ENCODE results near the gene FHIT.

The FHIT gene

GRCh38 chr3:60809857-60810610, 441.2 kb downstream of the FHIT start:
- no peak for DNase-seq

- no peak for DNase-seq
These were observed 447.8 kb downstream of the FHIT start for GRCh38 chr3:60803216-60804173.

- DNase-seq, result no peak
These were observed 449.9 kb downstream of the FHIT start for GRCh38 chr3:60801307-60801706.

DNA sequence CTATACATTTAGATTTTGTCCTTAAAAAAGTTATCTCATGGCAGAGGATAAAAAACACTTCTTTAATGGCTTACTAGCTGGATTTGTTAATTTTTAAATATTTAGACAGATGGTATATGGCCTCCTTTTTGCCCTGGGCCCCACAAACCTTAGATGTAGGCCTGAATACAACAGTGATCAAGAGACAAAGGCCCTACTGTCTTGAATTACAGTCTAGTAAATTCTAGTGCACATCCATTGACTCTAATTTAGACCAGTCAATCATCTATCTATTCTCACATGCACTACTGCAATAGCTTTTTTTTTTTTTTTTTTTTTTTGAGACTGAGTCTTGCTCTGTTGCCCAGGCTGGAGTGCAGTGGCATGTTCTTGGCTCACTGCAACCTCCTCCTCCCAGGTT, 452.8 kb downstream of the FHIT start:
- no peak for DNase-seq

DNA sequence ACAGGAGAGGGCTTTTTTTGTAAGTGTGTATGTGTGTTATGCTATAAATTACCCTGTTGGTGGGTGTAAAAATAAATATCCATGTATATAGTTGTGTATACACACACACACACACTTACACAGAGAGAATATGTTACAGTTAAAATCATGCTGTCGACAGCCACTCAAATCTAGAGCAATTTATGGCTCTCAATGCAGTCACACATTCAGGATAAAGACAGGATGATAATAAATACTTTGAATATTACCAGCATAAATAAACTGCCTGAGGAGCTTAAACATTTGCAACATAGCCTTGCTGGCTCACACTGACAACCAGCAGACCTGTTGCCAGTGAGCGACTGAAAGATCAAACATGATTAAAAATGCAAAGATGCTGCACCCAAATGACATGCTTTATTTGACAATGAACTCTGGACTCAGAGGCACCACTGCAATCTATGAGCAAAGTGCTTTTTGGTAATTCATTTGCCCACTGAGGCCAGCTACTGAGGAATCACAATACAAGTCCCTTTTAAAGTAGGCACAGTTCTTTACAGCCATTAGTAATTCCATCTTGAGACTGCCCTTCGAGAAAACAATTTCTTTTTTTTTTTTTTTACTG, 458.9 kb downstream of the FHIT start:
- no peak for DNase-seq

GRCh38 chr3:60788185-60788584, 463.1 kb downstream of the FHIT start:
- no peak for DNase-seq

DNA sequence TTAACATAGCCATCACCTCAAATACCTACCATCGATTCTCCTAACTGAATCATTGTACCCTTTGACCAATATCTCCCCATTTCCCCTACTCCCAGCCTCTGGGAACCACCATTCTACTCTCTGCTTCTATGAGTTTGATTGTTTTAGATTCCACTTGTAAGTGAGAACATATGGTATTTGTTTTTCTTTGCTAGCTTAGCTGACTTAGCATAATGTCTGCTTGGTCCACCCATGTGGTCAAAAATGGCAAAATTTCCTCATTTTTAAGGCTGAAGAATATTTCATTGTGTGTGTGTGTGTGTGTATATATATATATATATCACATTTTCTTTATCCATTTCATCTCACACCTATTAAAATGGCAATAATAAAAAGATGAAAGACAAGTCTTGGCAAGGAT, 469.3 kb downstream of the FHIT start:
- no peak for DNase-seq

DNA sequence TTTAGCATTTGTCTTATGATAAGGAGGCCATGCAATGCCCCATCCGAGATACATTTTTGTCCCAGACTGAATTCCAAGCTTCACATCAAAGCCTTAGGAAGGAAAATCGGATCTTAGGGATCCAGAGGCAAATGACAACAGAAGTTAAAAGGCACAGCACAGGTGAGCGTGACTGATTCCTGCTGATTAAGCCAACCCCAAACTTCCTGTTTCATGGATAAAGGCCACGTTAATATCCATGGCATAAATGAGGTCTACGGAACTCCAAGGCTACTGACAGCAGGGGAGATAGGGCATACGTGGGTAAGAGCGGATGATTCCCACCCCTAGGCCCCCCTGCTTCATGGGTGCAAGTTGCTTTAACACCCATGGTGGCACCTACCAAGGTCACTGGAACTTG, 471.6 kb downstream of the FHIT start:
- no peak for DNase-seq

DNA sequence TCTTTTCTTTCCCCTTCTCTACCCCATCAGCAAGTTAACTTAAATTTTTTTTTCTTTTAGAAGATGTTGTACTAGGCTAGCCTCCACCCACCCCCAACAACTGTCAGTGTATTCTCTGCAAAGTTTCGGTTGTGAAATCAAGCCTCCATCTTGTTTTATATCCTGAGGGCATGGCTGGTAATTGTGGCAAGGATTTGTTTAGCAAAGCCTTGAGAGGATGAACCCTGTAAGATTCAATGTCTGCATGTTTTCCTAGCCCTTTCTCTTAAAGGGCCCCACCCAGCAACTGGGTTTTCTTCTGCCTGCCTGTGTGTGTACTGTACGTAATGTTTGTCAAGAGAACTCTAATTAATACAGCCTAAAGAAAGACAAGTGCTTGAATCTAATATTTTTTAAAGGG, 475.3 kb downstream of the FHIT start:
- no peak for DNase-seq

GRCh38 chr3:60774617-60775016, 476.6 kb downstream of the FHIT start:
- no peak for DNase-seq

DNA sequence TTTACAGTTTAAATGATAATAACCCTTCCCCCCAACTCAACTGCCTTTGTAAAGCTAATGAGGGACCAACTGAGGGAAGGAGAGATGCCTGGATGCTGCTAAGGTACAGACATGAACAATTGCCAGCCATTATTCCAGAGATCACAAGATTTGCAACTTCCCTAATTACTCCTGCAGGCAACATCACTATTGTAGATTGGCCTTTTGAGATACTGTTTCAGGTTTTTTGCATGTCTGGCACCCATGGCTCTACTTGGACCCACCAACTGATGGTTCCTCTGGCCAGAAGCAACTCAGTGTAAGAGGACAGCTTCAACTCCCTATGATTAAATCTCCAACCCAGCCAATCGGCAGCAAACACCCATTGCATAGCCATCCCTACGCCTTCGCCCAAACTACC, 478.7 kb downstream of the FHIT start:
- no peak for DNase-seq

DNA sequence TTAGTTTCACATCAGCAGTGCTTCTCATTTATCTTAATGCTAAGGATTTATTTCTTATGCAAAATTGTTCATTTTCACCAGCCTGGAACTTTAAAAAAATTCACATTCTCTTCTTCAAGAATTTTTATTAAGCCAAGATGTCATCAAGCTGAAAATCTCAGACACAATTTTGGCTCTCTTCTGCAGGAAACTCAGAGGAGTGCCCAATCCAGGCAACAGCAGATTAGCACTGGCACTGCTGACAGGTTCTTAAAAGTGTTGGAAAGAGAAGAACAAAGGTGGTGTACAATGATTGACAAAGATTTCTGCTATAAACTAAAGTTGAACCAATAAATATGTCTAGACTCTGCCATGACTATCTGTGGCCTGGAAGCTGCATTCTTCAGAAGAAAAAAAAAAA, 479.5 kb downstream of the FHIT start:
- no peak for DNase-seq

DNA sequence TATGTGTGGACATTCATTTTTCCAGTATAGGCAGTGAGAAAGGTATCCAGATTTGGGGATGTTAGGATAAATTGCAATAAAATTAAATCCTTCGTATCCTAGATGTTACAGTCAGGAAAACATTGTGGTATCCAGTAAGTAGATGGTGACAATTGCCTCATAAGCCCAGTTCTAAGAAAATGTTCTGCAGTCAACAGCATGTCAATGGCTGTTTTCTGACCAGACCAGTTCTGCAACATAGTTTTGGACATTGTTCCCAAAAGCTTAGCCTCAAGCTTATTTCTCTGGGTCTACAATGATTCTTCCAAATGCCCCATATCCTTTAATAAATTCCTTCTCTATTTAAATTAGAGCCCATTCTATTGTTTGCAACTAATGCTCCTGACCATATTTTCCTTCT, 480.7 kb downstream of the FHIT start:
- DNase-seq, result no peak

- no peak for DNase-seq
These were observed 483.7 kb downstream of the FHIT start for GRCh38 chr3:60767536-60767935.

GRCh38 chr3:60765776-60766175, 485.5 kb downstream of the FHIT start:
- DNase-seq, result no peak

GRCh38 chr3:60764870-60765269, 486.4 kb downstream of the FHIT start:
- DNase-seq, result no peak

DNA sequence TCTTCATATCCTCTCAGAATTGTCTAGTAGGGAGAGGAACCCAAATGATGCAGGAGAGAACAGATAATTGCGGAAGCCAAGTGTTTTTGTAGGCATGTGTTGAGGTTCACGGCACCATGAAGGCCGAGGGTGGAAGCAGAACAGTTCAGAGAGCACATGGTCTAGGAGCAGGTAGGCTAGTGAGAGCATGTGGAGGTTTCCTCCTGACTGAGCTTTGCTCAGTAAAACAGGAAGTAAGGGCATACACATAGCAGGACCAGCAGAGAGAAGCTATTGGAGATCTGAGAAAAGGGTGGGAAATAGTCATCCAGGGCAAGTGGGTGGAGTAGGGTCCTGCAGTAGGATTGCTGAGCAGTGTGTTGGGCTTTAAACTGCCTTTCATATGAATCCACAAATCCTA, 491.1 kb downstream of the FHIT start:
- DNase-seq, result no peak

GRCh38 chr3:60759439-60759838, 491.8 kb downstream of the FHIT start:
- DNase-seq, result peak; percentile 33

GRCh38 chr3:60758831-60759230, 492.4 kb downstream of the FHIT start:
- DNase-seq, result no peak

- no peak for DNase-seq
These were observed 493.1 kb downstream of the FHIT start for GRCh38 chr3:60758171-60758570.

- no peak for DNase-seq
These were observed 493.5 kb downstream of the FHIT start for GRCh38 chr3:60757724-60758123.

- DNase-seq, result no peak
These were observed 494.8 kb downstream of the FHIT start for GRCh38 chr3:60756241-60757030.

GRCh38 chr3:60755094-60755493, 496.2 kb downstream of the FHIT start:
- DNase-seq, result no peak

All from inflammatory macrophage treated with lipopolysaccharide for 4 hours (primary cell).